SKM-1 (cell line): ENCODE measurements around the gene USP20.

Experiments used
- DNase-seq: peaks from one replicate; lab custom pipeline; 2025; ENCODE audit not compliant: unreplicated experiment; lab: John Stamatoyannopoulos, UW

The USP20 gene

GRCh38 chr9:129874261-129875101, 39.2 kb downstream of the USP20 start:
- no peak for DNase-seq

GRCh38 chr9:129875181-129875611, 39.9 kb downstream of the USP20 start:
- DNase-seq: no peak

GRCh38 chr9:129875687-129876395, 40.6 kb downstream of the USP20 start:
- DNase-seq: no peak

- DNase-seq: no peak
These were observed 41.6 kb downstream of the USP20 start for GRCh38 chr9:129876815-129877214.

GRCh38 chr9:129878291-129878690, 43.0 kb downstream of the USP20 start:
- DNase-seq: no peak

GRCh38 chr9:129879103-129879699, 43.9 kb downstream of the USP20 start:
- no peak for DNase-seq

GRCh38 chr9:129879991-129880653, 44.9 kb downstream of the USP20 start:
- no peak for DNase-seq

GRCh38 chr9:129880654-129881546, 45.6 kb downstream of the USP20 start:
- DNase-seq: no peak

GRCh38 chr9:129881547-129882324, 46.5 kb downstream of the USP20 start:
- no peak for DNase-seq

- peak; percentile 87 for DNase-seq
These were observed 49.2 kb downstream of the USP20 start for GRCh38 chr9:129884220-129885017.

- DNase-seq: no peak
These were observed 49.9 kb downstream of the USP20 start for GRCh38 chr9:129885018-129885669.

- peak; percentile 89 for DNase-seq
These were observed 50.4 kb downstream of the USP20 start for GRCh38 chr9:129885670-129886106.

- no peak for DNase-seq
These were observed 51.2 kb downstream of the USP20 start for GRCh38 chr9:129886226-129887174.

GRCh38 chr9:129887334-129888292, 52.4 kb downstream of the USP20 start:
- DNase-seq: no peak

GRCh38 chr9:129888293-129889121, 53.2 kb downstream of the USP20 start:
- DNase-seq: peak; percentile 95
